HepG2 (cell line): ENCODE results near the gene LGALS8. TPM values are rescaled to one million over a fixed set of nuclear protein-coding genes. Genes with fewer than 3 reads are reported as not detected.

ENCODE experiments used
- ATAC-seq: fragments of 200-7000 bp; cut with Tn5 transposase; 3 replicates; pipeline ENCODE4 v1.9.1; 2020; ENCODE audit warnings: mild to moderate bottlenecking, moderate library complexity
- BruUV-seq: library from RNA; stranded (reverse); fragments of 400-500 nt; replicated peaks from 2 replicates; lab custom pipeline; 2021; lab: Mats Ljungman, UMichigan
- CTCF ChIA-PET: fragments of 300-600 bp; formaldehyde crosslinking; extraction: SDS; loops from one replicate; lab custom pipeline; 2021; ENCODE audit warnings: low total read pairs, inconsistent platforms, low intra/inter-chr PET ratio; lab: Yijun Ruan, JAX
- POLR2A ChIA-PET: fragments of 350-600 bp; sonication (Branson Sonifier 250); formaldehyde crosslinking; loops from one replicate; lab custom pipeline; 2020; ENCODE audit warnings: antibody characterized with exemption, inconsistent platforms; lab: Yijun Ruan, JAX
- DNase-seq: peaks from one replicate; pipeline ENCODE4 v3.0.0-alpha.2; 2015; ENCODE audit warnings: low spot score
- FAIRE-seq: peaks from 3 replicates; lab custom pipeline; 2011; peaks lifted over from hg19 to GRCh38; lab: Jason Lieb, UNC
- H2AFZ ChIP-seq: one replicate; pipeline ENCODE4 v1.6.1; 2011; ENCODE audit warnings: low read length, inconsistent platforms
- H3K27ac ChIP-seq: fragments of 300-600 bp; 3 replicates; pipeline ENCODE4 v1.8.0; 2011; ENCODE audit warnings: mixed run types, mild to moderate bottlenecking, mixed read lengths, low read length, inconsistent platforms; ENCODE audit not compliant: insufficient read depth; ENCODE audit errors: extremely low read length
- H3K27me3 ChIP-seq, 2 experiments: fragments of 200-600 bp in 1 of 2; 2 replicates in 1 of 2; 3 replicates in 1 of 2; pipeline versions ENCODE4 v1.6.0 to v1.8.0; 2011; ENCODE audit warnings: low read length in 2 of 2, mild to moderate bottlenecking in 2 of 2, moderate library complexity in 2 of 2, inconsistent platforms in 1 of 2; ENCODE audit not compliant: insufficient read depth in 2 of 2, control insufficient read depth in 1 of 2
- H3K36me3 ChIP-seq, 2 experiments: fragments of 200-600 bp in 1 of 2; replicated peaks in 1 of 2; 2 replicates in 1 of 2; 3 replicates in 1 of 2; pipeline versions ENCODE4 v1.5.1 to v1.8.0; 2011; ENCODE audit warnings: low read length in 2 of 2, inconsistent platforms in 1 of 2; ENCODE audit not compliant: insufficient read depth in 2 of 2, control insufficient read depth in 1 of 2
- H3K4me1 ChIP-seq: 2 replicates; pipeline ENCODE4 v1.5.1; 2012; ENCODE audit warnings: low read length, inconsistent platforms; ENCODE audit not compliant: insufficient read depth
- H3K4me2 ChIP-seq: 2 replicates; pipeline ENCODE4 v1.6.0; 2011; ENCODE audit warnings: low read depth, low read length, inconsistent platforms
- H3K4me3 ChIP-seq, 3 experiments: fragments of 200-600 bp in 1 of 3; sonication (generic), shearing (Covaris generic) in 1 of 3; replicated peaks in 1 of 3; 2 replicates each; pipeline ENCODE4 v1.5.1; 2011 to 2016; ENCODE audit warnings: low read length in 3 of 3, inconsistent platforms in 2 of 3, low read depth in 2 of 3, mild to moderate bottlenecking in 2 of 3, control low read depth in 1 of 3, mixed read lengths in 1 of 3; ENCODE audit not compliant: insufficient read depth in 1 of 3
- H3K79me2 ChIP-seq: one replicate; pipeline ENCODE4 v1.6.1; 2011; ENCODE audit warnings: low read length, inconsistent platforms; ENCODE audit not compliant: insufficient read depth
- H3K9ac ChIP-seq: 2 replicates; pipeline ENCODE4 v1.6.0; 2011; ENCODE audit warnings: mild to moderate bottlenecking, low read depth, low read length, inconsistent platforms; ENCODE audit not compliant: insufficient read depth
- H3K9me3 ChIP-seq: 2 replicates; pipeline ENCODE4 v1.5.1; 2012; ENCODE audit warnings: mild to moderate bottlenecking, low read length
- H4K20me1 ChIP-seq: 2 replicates; pipeline ENCODE4 v1.6.0; 2011; ENCODE audit warnings: inconsistent platforms, mild to moderate bottlenecking, low read length, moderate library complexity; ENCODE audit not compliant: insufficient read depth
- ATF1 ChIP-seq: IDR thresholded peaks from 2 replicates; pipeline ENCODE4 v1.6.1; 2016; ENCODE audit warnings: mild to moderate bottlenecking, control low read depth
- DR1 ChIP-seq: sonication (generic); formaldehyde crosslinking; IDR thresholded peaks from 2 replicates; pipeline ENCODE4 v1.8.0; 2021; ENCODE audit warnings: mild to moderate bottlenecking, missing genetic modification reagents, inconsistent platforms
- GTF3A ChIP-seq: sonication (generic); formaldehyde crosslinking; conservative IDR thresholded peaks from 2 replicates; pipeline ENCODE4 v1.4.0; 2020; ENCODE audit warnings: mild to moderate bottlenecking, missing genetic modification reagents
- HNF4G ChIP-seq, 2 experiments: sonication (generic) in 1 of 2; formaldehyde crosslinking in 1 of 2; IDR thresholded peaks; 2 replicates each; pipeline versions ENCODE4 v1.4.0 to v1.6.1; 2011 to 2020; ENCODE audit warnings: borderline replicate concordance in 2 of 2, low read depth in 2 of 2, mild to moderate bottlenecking in 2 of 2, low read length in 1 of 2, missing genetic modification reagents in 1 of 2, moderate library complexity in 1 of 2
- MBNL3 ChIP-seq: fragments of 250-450 bp; sonication (Bioruptor Pico); conservative IDR thresholded peaks from 2 replicates; pipeline ENCODE4 v1.8.0; 2022; ENCODE audit warnings: mild to moderate bottlenecking, inconsistent platforms
- RERE ChIP-seq: IDR thresholded peaks from 2 replicates; pipeline ENCODE4 v1.6.1; 2016; ENCODE audit warnings: low read depth, missing genetic modification reagents, missing compliant biosample characterization
- YEATS2 ChIP-seq: sonication (generic); formaldehyde crosslinking; IDR thresholded peaks from 2 replicates; pipeline ENCODE4 v1.4.0; 2020; ENCODE audit warnings: missing genetic modification reagents, borderline replicate concordance
- ZEB1 ChIP-seq: IDR thresholded peaks from 2 replicates; pipeline ENCODE4 v1.6.1; 2012; ENCODE audit warnings: mild to moderate bottlenecking, low read depth, inconsistent platforms; ENCODE audit not compliant: insufficient replicate concordance
- ZGPAT ChIP-seq: IDR thresholded peaks from 2 replicates; pipeline ENCODE4 v1.6.1; 2016; ENCODE audit warnings: mild to moderate bottlenecking
- ZNF17 ChIP-seq: sonication (generic); formaldehyde crosslinking; IDR thresholded peaks from 2 replicates; pipeline ENCODE4 v1.5.0; 2020; ENCODE audit warnings: mild to moderate bottlenecking, missing genetic modification reagents
- ZNF275 ChIP-seq: sonication (generic); formaldehyde crosslinking; IDR thresholded peaks from 2 replicates; pipeline ENCODE4 v1.8.0; 2022; ENCODE audit warnings: missing genetic modification reagents, mild to moderate bottlenecking, inconsistent platforms, borderline replicate concordance
- ZNF331 ChIP-seq: sonication (generic); formaldehyde crosslinking; IDR thresholded peaks from 2 replicates; pipeline ENCODE4 v1.4.0; 2020; ENCODE audit warnings: missing genetic modification reagents
- ZNF383 ChIP-seq: sonication (generic); formaldehyde crosslinking; IDR thresholded peaks from 2 replicates; pipeline ENCODE4 v1.4.0; 2020; ENCODE audit warnings: missing genetic modification reagents, mild to moderate bottlenecking, borderline replicate concordance
- ZNF550 ChIP-seq: sonication (generic); formaldehyde crosslinking; IDR thresholded peaks from 2 replicates; pipeline ENCODE4 v1.4.0; 2020; ENCODE audit warnings: mild to moderate bottlenecking, missing genetic modification reagents, borderline replicate concordance
- ZNF552 ChIP-seq: sonication (generic); formaldehyde crosslinking; IDR thresholded peaks from 2 replicates; pipeline ENCODE4 v1.9.0; 2022; ENCODE audit warnings: missing genetic modification reagents, mild to moderate bottlenecking, borderline replicate concordance
- WGBS: methylation state at CpG from one replicate; pipeline ENCODE4 v1.1.6; 2017; ENCODE audit warnings: low lambda C conversion rate; 5-methylcytosine and 5-hydroxymethylcytosine counted together
- in situ Hi-C: cut with HindIII; loops from 2 replicates; pipeline ENCODE4 v1.10.0; 2017; ENCODE audit warnings: low pct_unique_long_range_greater_than_20kb; ENCODE audit not compliant: extremely low pct_ligation_motif_present
- intact Hi-C: fragments of 100-400 bp; cut with micrococcal nuclease; formaldehyde crosslinking; loops from one replicate; pipeline ENCODE4 v1.10.0; 2022; ENCODE audit not compliant: unreplicated experiment
- polyA plus RNA-seq, 8 experiments: library from polyadenylated mRNA; depleted of rRNA in 3 of 8; stranded (reverse) in 7 of 8; unstranded in 1 of 8; fragments of >200 nt; fragmentation: Illumina TruSeq in 4 of 8; extraction: Trizol in 4 of 8; gene quantifications; 2 replicates each; pipeline versions ENCODE4 v1.2.1 to v1.2.3, GENCODE V29; 2011 to 2016; ENCODE audit warnings: low read depth in 4 of 8, missing spikeins in 1 of 8, mixed read lengths in 1 of 8; ENCODE audit not compliant: insufficient read depth in 1 of 8
- total RNA-seq, 5 experiments: library from RNA; depleted of rRNA; stranded (reverse); fragments of >200 nt; fragmentation: Illumina TruSeq; extraction: Trizol; gene quantifications; 2 replicates each; pipeline ENCODE4 v1.2.3, GENCODE V29; 2016; ENCODE audit warnings: low read depth in 1 of 5

Gene LGALS8
- total and polyA plus RNA-seq, 2 of the 13 experiments (the other 11 are each of a cell fraction or from before 2014, with no cell fraction given): 29.3 to 185 TPM

- TF ChIP-seq HNF4G (IDR thresholded peaks at IDR 0.05; ENCODE audit: borderline replicate concordance, low read depth, low read length): no peak
- no peak for TF ChIP-seq HNF4G (CRISPR knock-in tag; IDR thresholded peaks at IDR 0.05; ENCODE audit: borderline replicate concordance, low read depth)
- no peak for TF ChIP-seq ZNF552
- TF ChIP-seq MBNL3 (CRISPR knock-in tag): no peak
Observed at GRCh38 chr1:236568285-236568894, 44.6 kb downstream of the LGALS8 start (continued).

GRCh38 chr1:236575523-236575922, 51.7 kb downstream of the LGALS8 start:
- FAIRE-seq (no peak), DNase-seq (no peak), ATAC-seq (no peak)
- H3K4me3 ChIP-seq: no peak overlapping the region
- H3K27me3 ChIP-seq: no peaks in the 10 kb centered on the region; a peak in 1 of 5 replicates
- peaks cover 21 to 81% of the 10 kb centered on the region in 2 experiments for H3K36me3 ChIP-seq
- WGBS: 93% methylated on average over 3 of the region's 3 CpGs
- H4K20me1 ChIP-seq: no peaks in the 10 kb centered on the region; the same call in 1 of the 2 replicates
- H3K27ac ChIP-seq: no peak overlapping the region
- ChIA-PET CTCF (no interaction called here), POLR2A (no interaction called here)
- in situ Hi-C loops: no loop called here
- no peak overlapping the region for H3K4me2 ChIP-seq
- no TSS peak for BruUV-seq
- H3K4me1 ChIP-seq: no peaks in the 10 kb centered on the region
- H3K9me3 ChIP-seq: no peaks in the 10 kb centered on the region
- no peak overlapping the region for H3K9ac ChIP-seq
- intact Hi-C loops: no loop called here
- H2AFZ ChIP-seq: no peak overlapping the region
- H3K79me2 ChIP-seq: no peaks in the 10 kb centered on the region
- TF ChIP-seq RERE (CRISPR knock-in tag) (no peak), YEATS2 (CRISPR knock-in tag) (no peak), ZEB1 (no peak), GTF3A (CRISPR knock-in tag) (no peak), ZNF331 (CRISPR knock-in tag) (no peak), DR1 (no peak), ZNF550 (CRISPR knock-in tag) (no peak), ZGPAT (no peak), ZNF275 (CRISPR knock-in tag) (no peak), ZNF17 (CRISPR knock-in tag) (no peak), ZNF383 (no peak), ATF1 (no peak)
